PC-9 (cell line): ENCODE results near the gene OR2T34.

Experiments
- CTCF ChIP-seq: fragments of 200-600 bp; sonication (generic); conservative IDR thresholded peaks from 2 replicates; pipeline ENCODE4 v1.6.1; 2017; ENCODE audit warnings: mixed run types, antibody characterized with exemption, mild to moderate bottlenecking, moderate library complexity
- EZH2 ChIP-seq: fragments of 200-600 bp; sonication (generic); IDR thresholded peaks from 2 replicates; pipeline ENCODE4 v1.8.0; 2017; ENCODE audit warnings: antibody characterized with exemption, low read depth

GRCh38 chr1:248611883-248612414 lies 37.4 kb upstream of the OR2T34 start:
- no peak for TF ChIP-seq CTCF
- TF ChIP-seq EZH2: no peak
